ENCODE data around the gene AKR7A3.

Gene AKR7A3

DNA sequence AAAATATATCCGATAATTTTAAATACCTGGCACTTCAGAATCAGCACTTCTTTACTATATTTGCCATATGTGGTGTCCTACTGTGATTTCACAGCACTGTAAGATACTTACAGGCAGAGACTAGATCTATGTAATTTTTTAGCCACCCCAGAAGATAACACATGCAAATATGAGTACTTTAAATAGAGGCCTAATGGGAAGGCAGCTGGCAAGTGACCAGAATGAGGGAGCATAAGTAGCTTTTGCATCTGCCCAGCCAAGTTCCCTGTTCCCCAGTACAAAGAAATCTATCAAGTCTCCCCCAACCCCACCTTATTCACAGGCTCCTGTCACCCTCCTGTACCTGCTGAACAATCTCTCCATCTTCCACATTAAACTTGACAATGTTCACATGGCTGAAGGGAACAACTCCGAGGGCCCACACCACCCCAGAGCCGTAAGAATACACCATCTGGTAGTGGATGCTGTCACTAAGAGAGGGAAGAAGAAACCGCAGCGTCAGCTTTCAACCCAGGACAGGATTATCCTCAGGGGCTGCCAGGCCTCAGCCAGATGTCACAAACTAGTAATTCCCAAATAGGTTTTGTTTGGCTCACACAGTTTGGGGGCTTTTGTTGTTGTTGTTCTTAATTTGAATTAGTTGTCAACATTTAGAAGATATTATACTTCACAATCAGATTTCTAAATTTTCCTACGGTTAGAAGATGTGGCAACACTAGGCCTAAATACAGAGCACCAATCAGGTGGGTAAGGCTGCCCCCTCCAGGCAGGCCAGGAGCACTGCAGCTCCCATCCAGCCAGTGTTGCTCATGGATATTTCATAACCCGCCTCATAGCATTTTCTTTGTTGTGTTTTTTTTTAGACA lies 47.7 kb downstream of the AKR7A3 start:
- TF ChIP-seq, protein P1, sequence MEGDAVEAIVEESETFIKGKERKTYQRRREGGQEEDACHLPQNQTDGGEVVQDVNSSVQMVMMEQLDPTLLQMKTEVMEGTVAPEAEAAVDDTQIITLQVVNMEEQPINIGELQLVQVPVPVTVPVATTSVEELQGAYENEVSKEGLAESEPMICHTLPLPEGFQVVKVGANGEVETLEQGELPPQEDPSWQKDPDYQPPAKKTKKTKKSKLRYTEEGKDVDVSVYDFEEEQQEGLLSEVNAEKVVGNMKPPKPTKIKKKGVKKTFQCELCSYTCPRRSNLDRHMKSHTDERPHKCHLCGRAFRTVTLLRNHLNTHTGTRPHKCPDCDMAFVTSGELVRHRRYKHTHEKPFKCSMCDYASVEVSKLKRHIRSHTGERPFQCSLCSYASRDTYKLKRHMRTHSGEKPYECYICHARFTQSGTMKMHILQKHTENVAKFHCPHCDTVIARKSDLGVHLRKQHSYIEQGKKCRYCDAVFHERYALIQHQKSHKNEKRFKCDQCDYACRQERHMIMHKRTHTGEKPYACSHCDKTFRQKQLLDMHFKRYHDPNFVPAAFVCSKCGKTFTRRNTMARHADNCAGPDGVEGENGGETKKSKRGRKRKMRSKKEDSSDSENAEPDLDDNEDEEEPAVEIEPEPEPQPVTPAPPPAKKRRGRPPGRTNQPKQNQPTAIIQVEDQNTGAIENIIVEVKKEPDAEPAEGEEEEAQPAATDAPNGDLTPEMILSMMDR (IDR thresholded peaks at IDR 0.05) = peak; percentile 94
- no peak for TF ChIP-seq ZFX (IDR thresholded peaks at IDR 0.05; ENCODE audit: borderline replicate concordance)
- no peak overlapping the region for H3K27ac ChIP-seq

DNA sequence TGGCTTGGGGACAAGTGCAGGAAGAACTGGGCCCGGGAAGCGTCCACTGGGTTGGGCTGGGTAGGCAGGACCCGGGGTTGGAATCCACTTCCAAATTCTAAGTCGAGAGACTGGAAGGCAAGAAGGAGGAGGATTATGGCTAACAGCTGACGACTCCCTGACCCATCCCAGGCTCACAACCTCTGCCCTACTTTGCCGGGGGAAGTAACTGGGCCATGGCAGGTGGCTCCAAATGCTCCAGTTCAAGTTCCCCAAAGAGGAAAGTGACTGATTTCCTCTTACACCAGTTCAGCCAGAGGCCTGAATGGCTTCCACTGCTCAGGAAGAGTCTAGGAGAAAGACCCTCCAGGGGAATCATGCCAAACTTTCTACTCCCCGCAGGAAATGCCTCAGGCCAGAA lies 48.7 kb downstream of the AKR7A3 start:
- no peak overlapping the region for H3K27ac ChIP-seq
- TF ChIP-seq, protein P1 (IDR thresholded peaks at IDR 0.05) = no peak
- TF ChIP-seq ZFX (IDR thresholded peaks at IDR 0.05; ENCODE audit: borderline replicate concordance) = no peak

DNA sequence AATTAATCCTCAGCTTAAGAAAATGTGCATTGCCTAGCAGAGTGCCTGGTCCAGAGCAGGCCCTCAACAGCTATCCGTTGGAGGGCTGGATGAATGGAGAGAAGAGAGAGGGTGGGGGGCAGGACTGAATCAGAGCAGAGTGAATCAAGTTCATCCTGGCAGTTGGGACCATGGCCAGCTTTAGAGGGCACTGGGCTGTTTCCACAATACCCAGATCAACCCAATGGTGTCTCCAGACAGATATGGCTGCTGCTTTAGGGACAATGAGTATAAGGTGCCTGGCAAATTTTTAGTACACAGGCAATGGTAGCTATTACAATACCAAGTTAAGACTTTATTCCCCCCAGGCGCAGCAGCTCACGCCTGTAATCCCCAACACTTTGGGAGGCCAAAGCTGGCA lies 54.3 kb downstream of the AKR7A3 start:
- TF ChIP-seq, protein P1 (IDR thresholded peaks at IDR 0.05) = no peak
- no peak for TF ChIP-seq ZFX (IDR thresholded peaks at IDR 0.05; ENCODE audit: borderline replicate concordance)
- no peak overlapping the region for H3K27ac ChIP-seq

Measured in 22Rv1 (cell line).